Measurements from ENCODE around the gene KCTD16.

Gene KCTD16

DNA sequence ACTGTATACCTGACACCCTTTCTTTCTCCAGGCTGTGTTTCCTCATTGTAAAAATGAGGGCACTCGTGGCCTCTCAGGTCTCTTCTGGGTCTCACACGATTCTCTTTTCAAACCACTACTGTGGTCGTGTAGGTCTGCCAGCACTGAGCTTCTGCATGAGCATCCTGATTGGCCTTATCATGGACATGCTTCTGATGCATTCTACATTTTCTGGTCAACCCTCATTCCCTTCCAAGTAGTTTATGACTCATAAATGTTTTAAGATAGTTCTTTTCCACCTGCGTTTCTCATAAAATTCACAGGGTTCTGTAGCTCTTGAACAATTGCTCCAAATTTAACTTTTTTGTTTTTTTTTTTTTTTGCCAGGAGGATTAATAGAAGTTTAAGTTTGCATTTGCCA lies 294.8 kb downstream of the KCTD16 start:
- FAIRE-seq: no peak

GRCh38 chr5:144467792-144468191 lies 297.1 kb downstream of the KCTD16 start:
- no peak for FAIRE-seq

- FAIRE-seq: no peak
Measured at GRCh38 chr5:144468571-144468970, 297.9 kb downstream of the KCTD16 start.

DNA sequence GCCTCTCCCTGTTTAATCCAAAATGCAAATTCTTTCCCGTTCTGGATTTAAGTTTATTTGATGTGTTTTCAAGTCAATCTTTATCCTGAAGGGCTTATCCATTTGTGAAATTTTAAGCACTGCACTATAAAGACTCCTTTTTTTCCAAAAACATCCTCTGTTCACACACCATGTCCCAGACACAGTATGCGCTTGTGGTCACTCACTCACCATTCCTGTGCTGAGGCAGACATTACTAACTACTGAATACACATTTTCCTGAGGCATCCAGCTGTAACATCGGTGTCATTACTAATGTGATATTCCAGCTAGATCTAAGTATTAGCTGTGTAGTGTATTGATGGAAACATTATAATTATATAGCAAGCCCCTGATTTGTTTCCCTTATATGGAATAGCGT lies 298.4 kb downstream of the KCTD16 start:
- FAIRE-seq: no peak

DNA sequence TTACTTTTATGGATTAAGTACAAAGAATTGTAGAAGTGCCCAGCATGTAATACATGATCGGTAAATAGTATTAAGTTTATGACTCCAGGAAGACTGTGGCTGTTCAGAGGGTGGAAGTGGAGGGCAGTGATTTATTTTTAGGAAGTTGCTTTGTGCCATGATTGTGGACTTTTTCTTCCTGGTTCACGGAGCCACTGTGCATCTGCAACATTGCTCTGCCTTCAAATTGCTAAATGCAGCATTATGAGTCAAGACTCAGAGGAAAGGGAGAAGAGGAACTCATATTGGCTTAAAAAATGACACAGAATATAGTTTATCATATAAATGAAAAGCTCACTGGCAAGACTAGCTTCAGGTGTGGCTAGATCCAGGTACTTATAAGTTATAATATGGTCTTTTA lies 301.5 kb downstream of the KCTD16 start:
- FAIRE-seq: no peak

DNA sequence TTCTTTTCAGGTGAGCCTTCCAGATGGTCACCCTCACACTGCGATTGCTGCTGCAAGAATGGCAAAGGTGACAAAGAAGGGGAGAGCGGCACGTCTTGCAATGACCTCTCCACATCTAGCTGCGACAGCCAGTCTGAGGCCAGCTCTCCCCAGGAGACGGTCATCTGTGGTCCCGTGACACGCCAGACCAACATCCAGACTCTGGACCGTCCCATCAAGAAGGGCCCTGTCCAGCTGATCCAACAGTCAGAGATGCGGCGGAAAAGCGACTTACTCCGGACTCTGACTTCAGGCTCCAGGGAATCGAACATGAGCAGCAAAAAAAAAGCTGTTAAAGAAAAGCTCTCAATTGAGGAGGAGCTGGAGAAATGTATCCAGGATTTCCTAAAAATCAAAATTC lies 303.0 kb downstream of the KCTD16 start:
- FAIRE-seq: no peak

DNA sequence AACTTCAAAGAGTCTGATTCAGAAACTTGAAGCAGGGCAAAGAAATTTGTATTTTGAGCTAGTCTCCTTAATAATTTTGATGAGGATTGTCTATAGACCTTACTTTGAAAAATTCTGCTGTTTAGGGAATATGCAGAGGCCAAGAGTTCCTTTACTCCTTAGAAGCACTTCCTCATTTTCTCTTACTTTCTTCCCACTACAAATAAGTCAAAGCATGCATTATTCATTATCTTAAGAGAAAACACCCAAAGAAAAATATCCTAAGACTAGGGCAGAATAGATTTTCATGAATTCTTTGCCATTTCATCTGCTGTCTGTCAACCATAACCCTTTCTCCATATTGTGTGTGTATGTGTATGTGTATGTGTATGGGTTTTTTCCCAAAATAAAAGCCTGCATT lies 307.9 kb downstream of the KCTD16 start:
- FAIRE-seq: no peak

DNA sequence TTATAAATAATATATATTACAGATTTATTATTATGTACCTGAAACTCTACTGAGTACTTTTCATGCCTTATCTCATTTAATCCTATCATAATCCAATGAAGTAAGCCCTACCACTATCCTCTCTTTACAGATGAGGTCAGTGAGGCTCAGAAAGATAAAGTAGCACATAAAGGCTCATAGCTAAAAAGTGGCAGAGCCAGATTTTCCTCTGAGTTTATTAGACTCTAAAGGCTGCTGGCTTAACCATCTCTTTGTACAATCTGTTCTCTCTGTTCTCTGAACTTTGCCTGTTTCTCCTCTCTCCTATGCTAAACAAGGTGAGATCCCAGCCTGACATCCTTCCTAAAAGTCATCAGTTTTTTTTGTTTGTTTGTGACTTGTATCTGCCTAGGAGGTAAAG lies 311.2 kb downstream of the KCTD16 start:
- no peak for FAIRE-seq

DNA sequence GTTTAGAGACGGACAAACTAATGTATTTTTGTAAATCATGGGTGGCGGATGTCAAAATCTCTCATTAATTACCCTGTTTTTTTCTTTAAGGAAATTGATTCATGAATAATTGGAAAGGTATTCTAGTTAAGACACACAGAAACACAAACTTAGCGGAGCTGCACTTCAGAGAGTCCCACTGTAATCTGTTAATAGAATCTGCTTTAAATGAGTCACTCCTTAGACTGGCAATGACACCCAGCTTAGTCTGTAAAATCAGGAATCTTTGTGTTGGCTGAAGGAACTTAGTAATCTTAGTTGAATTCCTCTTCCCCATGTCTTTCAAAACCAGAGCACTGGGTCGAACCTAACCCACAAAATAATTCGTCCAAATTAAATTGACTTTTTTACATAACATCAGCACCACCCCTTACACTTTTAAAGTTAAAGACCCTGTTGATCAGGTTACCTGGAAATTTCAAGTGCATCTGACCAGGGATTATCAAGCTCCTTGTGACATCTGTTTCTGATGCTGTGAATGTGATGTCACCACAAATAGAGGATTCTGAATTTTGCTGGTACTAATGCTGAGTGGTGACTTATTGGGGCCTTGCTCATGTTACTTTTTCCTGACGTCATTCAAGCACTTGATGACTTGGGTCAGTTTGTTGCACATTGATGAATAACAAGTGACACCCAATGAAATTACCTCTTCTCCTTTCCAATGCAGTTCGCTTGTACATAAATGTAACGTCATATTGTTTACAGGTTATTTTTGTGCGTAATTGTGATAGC lies 313.6 kb downstream of the KCTD16 start:
- FAIRE-seq: no peak

- no peak for FAIRE-seq
Measured at GRCh38 chr5:144485540-144485939, 314.9 kb downstream of the KCTD16 start.

DNA sequence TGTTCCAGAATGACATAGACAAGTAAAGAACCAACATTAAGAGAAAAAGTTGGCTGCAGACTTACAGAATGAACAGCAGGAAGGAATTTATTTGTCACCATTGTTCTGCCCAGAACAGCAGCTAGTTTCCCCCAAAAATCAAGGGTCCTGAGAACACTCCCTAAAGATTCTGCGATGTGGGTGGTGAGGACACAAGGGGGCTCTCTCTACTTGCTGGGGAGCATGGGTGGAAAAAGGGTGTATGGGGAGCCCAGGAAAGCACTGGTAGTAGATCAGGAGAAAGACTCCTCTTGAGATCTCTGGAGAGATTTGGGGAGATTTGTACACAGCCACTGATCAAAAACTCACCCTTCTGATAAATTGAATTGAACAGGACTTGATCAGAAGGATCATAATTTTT lies 316.5 kb downstream of the KCTD16 start:
- FAIRE-seq: no peak

DNA sequence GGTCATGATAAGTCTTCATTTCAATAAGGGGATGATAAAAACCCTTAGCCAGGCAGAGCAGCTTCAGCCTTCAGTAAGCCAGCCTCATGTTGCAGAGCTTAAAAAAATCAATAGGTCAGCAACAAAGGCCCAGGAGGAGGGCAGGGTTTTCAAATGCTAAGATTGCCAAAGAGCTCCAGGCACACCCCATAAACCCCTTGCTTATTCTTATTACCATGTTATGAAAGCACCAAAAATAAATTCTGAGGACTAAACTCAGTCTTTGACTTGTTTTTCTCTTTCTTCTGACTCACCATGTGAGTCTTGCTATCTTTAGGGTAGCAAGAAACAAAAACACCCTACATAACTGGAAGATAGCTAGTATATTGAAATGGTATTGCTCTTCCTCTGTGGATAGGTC lies 317.1 kb downstream of the KCTD16 start:
- FAIRE-seq: no peak

GRCh38 chr5:144503123-144503522 lies 332.4 kb downstream of the KCTD16 start:
- FAIRE-seq: no peak

DNA sequence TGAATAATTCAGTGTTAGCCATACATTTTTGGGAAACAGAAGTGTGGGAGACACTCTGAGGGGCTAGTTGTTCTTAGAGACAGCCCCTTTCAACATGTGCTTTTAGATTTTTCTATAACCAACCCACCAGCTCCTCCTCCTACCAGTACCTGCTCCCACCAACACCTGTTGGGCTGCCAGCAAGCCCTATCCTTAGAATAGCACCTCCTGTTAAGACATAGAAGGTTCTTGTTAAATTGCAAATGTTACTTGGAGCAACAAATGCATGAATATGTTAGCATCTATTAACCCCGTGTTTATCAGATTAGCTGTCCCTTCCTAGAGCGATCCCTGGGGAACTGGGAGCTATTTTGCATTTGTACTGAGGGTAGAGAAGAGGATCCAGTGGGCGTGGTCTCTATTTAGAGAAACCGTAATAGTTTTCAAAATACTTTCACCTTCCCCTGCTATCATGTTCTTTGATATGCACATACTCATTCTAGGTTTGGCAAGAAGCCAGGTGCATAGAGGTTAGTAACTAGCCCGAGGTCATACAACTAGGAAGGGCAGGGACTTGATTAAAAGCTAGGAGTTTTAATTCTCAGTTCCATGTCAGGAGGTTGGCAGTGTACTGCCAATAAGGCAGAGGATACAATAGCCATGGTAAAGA lies 334.4 kb downstream of the KCTD16 start:
- no peak for FAIRE-seq

- FAIRE-seq: no peak
Measured at GRCh38 chr5:144510845-144511579, 340.3 kb downstream of the KCTD16 start.

- no peak for FAIRE-seq
Measured at GRCh38 chr5:144511580-144512072, 341.0 kb downstream of the KCTD16 start.

GRCh38 chr5:144522698-144523097 lies 352.0 kb downstream of the KCTD16 start:
- FAIRE-seq: no peak

DNA sequence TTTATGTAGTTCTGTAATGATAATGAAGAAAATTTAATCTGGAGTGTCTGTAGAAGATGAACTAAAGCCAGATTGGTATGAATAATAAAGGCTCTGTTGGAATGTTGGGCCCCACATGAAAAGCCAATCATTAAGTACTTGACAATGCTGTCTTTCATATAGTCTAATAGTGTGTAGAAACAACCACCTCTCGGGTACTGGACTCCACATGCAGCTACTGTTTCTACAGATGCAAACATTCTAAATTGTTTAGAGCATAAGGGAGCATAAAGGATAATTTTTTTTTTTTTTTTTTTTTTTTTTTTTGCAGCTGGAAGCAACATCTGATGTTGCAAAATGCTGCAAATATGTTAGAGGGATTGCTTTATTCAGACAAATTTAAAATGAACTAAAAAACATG lies 354.3 kb downstream of the KCTD16 start:
- no peak for FAIRE-seq

- FAIRE-seq: no peak
Measured at GRCh38 chr5:144531188-144531587, 360.5 kb downstream of the KCTD16 start.
